ENCODE data around the gene PCK1.

PCK1 gene

DNA sequence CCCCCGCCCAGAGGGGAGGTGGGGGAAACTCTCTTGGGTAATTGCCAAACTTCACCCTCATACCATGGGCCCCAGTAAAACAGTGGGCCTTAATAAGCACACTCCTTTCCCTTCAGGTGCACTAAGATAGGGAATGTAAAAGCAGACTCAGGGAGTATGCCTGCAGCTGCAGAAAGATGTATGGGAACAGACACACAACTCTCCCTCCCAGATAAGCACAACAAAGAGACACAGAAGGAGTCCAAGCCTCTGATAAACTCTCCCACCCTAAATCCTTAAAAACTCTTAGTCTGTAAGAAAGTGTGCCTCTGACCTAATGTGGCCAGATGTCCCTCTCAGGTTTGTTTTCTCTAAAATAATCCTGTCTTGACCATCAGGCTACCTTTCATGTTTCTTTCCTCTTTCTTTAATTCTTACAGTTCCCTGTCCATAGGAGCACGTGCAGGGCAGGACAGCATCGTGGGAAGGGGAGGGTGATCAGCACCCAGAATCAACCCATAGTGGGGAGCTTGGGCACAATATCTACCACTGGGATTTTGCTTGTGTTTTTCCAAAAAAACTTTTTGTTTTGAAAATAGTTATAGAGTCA lies 24.7 kb upstream of the PCK1 start:
- no peak for DNase-seq (ENCODE audit: low read depth in 2 of 2)

DNA sequence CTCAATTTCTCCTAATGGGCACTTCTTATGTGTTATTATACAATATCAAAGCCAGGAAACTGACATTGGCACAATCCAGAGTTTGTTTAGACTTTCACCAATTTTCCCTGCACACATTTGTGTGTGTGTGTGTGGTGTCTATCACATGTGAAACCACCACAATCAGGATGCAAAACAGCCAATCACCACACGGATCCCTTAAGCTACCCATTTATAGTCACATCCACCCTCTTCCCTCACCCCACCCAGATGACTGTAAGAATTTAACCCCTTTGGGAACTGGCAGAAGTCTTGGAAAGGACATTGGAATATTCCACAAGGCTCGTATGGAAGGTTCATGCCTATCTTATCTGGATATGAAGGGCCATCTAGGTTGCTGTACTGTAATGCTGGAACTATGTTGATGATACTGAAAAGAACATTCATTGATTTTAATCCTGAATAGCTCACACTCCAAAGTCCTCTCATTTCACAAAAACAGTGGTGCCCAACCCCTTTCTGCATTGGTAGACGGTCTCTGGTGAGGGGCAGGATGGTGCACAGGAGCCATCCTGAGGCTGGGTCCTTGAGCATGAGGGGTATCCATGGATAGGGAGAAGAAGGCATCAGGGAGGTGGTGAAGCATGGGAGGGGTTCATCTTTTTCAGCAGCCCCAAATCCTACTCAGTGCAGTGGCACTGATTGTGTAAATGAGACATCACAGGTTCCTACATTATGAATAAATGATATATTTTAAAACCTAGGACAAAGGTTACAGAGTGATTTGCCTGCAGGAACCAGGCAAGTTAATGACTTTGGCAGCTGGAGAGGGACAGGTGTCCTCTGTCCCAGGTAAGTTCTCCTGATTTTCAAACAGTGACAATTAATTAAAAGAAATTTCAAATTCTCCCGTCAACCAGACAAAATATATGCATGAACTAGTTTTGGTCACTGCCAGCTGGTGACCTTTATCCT lies 23.9 kb upstream of the PCK1 start:
- no peak for DNase-seq (ENCODE audit: low read depth in 2 of 2)

DNA sequence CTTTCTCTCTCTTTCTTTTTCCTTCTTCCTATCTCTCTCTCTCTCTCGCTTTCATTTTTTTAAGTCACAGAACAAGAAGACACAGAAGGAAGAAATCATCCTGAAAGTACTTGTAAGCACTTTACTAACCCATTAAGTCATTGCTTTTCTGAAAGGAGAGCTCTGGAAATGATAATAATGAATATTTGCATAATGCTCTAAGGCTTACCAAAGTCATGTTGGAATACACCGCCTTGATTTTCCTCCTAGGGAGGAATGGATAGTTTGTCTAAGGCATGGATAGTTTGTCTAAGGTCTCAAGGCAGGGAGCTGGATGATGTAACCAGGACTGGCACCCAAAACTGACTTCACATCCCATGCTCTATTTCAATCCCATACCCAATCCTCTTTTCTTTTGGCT lies 23.1 kb upstream of the PCK1 start:
- no peak for DNase-seq (ENCODE audit: low read depth in 2 of 2)

DNA sequence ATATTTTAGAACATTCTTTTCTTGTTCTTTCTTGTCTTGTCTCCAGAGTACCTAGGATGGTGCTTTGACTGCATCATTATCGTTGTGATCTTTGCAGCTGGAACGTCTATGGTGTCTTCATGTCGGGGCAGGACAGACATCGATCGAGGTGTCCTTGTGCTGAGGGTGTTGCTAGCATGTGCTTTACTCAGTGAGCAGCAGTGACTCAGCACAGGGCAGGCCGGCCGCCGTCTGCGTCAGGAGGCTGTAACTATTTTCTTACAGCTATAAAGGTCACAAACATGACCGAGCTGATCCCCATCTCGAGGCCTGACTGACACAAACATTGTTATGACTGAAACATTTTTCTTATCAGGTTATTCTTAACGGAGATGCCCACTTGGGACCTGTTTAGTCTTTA lies 21.0 kb upstream of the PCK1 start:
- DNase-seq (ENCODE audit: low read depth in 2 of 2): no peak

DNA sequence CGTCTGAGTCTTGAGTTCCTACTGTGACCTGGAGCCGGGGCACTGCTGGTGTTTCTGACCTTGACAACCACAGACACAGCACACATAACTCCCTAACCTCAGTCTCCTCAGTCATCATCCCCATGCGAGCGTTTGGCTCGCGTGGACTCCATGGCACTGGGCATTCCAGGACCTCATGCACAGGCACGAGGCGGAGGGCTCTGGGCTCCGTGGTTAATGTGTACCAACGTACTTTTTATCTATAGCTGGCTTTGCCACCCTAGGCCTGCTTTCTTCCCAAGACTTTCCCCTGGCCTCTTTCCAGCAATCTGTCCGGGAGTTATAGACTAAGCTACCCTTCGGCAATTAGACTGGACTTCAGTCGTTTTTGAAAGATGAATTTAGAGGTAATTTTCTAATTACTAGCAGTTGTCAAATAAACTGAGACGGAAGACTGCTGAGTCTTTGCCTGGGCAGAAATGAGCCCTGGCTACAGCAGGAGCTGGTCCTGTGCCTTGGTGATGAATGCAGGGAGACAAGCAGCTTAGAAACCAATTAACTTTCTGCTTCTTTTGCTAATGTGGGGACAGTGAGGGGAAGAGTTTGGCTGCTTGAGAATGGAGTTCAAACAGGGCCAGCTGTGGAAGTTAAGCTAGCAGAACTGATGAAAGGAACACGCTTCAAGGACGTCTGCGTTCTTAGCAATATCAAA lies 19.9 kb upstream of the PCK1 start:
- no peak for DNase-seq (ENCODE audit: low read depth in 2 of 2)

DNA sequence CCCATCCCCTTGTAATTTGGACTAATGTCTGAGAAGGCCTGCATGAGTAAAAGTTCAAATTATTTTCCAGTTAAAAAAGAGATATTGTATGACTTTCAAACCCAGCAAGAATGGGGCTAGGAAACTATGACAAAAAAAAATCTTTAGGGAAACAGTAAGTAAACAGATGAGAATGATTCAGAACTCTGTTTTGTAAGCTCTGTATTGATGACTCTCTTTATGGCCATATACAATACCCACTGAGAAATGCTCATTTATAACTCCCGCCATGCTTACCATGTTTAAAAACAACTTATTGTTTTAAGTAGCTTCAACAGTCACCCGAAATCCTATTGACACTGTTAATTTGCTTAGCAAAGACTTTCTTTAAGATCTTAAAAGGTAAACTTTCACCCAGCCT lies 17.2 kb upstream of the PCK1 start:
- no peak for DNase-seq (ENCODE audit: low read depth in 2 of 2)

DNA sequence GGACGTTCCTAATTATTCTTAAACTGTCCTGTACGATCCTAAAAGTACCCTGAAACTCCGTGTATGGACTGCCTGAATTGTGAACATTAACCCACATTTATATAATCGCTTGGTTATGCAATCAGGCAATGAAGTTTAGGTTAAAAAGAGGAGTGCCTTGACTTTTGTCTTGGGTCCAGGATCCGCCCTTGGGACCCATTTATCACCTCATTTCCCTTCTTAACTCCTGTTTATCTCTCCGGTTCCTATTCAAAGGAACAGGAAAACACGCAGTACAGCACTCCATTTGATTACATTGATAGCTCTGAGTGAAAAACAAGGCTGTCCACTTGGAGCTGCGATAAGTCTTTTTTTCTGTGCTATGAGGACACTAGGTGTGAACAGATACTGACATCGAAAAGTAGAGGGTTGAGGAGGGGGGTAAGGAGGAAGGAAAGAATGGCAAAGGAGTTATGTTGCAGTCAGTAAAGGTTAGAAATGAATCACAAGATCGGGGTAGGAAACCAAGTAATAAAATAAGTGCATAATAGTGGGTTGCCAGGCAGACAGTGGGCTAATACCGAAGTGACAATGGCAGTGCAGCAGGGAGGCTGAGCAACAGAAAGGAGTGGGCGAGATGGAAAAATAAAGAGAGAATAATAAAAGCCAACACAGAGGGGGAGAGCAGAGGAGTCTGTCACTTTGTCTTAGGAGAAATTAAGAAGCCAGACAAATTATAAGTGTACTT lies 15.9 kb upstream of the PCK1 start:
- DNase-seq (ENCODE audit: low read depth in 2 of 2): no peak

DNA sequence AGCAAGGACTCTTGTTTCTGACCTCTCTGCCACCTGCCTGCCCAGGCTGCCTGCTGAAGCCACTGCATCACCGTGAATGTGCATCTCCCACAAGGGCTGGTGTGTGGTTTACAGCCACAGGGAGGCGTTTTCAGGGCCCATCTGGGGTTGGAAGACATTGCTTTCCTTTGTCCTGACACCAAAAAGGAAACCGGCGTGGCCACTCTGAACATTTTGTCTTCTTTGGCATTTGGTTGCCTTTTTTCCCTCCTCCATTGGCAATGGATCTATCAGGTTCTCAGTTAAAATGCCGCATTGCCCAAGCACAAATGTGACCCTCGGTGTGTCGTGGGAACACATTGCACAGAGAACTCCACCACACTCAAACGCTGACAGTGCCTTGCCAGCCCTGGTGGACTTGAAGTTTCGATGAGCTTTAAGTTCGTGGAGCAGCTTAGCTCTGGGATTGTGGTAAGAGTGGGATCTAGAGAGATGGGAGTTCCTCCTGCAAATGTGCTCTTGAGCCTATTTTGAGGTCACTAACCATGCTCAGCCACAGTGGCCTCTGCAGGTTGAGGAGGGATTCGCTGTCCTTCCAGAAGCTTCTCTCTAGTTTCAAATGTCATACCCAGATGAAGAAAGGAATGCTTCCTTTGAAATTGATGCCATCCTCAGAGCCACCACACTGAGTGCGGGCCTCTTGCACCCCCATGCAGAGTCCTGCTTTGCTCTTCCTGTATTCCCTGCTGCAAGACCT lies 14.8 kb upstream of the PCK1 start:
- no peak for DNase-seq (ENCODE audit: low read depth in 2 of 2)

DNA sequence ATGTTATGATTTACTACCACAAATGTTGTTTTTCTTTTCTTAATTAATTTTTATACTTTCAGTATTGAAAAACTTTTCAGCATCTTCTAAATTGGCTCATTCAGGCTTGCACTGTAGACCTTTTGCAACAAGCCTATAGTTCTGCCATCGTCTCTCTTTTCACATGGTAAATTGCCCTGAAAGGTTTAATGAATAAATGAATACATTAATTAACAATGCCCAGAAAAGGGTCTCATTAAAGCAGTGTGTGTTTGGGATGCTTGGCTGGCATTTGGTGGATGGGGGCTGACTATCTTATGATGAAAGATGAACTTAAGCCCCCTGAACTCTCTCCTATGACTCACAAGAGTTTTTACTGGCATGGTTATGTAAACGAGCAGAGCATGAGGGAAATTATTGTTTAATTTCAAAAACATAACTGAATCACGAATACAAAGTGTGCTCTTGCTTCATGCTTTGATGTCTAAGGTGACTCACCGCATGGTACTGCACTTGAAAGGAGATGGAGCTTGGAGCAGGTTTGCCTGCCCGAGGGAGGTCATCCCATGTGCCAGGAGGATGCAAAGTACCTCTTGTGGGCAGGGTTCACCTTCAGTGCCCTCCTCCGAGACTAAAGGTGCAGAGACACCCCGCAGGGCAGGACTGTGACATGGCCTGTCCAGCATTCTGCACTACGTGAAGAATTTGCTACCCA lies 13.8 kb upstream of the PCK1 start:
- DNase-seq (ENCODE audit: low read depth in 2 of 2): no peak

DNA sequence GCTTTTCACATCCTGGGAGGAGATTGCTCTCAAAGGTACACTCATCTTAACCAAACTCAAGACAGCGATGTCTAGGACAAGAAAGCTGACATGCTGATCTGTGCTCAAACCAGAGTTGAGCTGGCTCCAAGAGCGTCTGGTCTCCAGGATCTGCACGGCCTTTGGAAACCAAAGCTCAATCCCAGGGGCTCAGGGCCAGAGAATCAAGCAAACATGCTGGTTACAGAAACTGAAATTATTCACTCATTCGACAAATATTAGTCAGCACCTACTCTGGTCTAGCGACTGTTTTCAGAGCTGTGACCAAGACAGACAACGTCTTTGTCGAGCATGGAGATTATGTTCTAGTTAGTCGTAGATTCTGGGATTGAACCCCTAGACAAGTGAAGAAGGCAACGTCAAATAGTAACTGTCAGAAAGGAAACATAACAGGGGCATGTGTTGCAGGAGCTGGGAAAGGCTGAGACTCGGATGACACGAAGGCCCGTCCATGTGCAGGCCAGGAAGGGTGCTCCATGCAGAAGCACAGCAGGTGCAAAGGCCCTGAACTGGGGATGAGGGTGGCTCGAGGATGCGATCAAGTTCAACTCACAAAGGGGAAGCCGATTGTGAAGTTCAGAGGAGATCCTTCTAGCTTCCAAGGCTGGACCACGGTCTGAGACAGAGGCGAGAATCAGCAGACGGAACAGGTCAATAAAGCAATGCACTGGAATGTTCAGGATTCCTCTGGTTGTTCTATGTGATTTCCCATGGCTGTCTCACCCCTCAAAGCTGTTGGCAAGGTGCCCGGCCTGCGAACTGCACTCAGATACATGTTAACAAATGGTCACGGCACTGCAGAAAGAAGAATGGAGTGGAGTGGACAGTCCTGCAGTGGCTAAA lies 12.5 kb upstream of the PCK1 start:
- no peak for DNase-seq (ENCODE audit: low read depth in 2 of 2)

DNA sequence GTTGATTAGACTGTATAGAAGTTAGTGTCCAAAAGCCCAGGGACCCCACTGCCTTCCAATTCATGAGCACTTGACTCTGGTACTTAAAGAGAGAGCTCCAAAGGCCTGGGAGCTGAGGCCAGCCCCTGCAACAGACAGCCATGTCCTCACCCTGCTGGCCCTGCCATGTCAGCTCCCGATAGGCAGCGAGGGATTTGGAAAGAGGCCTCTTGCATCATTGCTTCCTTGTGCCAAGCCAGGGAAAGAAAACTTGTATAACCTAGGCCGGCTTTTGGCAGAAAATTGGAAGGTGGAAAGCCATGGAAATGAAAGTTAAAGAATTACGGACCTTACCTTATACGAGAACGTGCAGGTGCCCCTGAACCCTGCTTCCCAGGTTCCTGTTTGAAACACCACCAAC lies 8.4 kb upstream of the PCK1 start:
- DNase-seq (ENCODE audit: low read depth in 2 of 2): no peak

DNA sequence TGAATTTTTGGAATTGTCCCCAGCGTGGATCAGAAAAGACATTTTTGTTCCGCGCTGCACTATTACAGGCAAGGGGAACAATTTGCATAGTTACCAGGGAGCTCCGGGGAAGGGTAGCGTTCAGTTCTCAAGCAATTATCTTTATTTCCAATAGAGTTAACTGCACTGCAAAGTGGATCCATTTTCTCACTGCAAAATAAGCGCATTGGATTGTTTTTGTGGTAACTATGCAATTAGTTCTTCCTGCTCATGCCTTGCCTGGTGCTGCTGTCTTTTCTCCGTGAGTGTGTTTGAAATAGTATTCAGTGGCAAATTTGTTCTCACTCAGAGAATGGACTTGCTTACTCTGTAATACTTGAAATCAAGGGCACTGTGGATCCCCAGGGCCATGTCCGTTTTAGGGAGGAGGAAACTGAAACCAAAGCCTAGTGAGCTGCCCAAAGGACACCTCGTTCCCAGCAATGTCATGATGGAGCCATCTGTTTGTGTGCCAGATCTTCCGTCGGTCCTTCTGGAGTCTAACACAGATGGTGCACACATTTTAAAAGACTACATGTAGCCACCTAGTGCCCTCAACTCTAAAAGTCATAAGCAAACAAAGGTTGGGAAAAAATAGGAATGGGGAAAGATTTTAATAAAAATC lies 7.4 kb upstream of the PCK1 start:
- DNase-seq (ENCODE audit: low read depth in 2 of 2): no peak

DNA sequence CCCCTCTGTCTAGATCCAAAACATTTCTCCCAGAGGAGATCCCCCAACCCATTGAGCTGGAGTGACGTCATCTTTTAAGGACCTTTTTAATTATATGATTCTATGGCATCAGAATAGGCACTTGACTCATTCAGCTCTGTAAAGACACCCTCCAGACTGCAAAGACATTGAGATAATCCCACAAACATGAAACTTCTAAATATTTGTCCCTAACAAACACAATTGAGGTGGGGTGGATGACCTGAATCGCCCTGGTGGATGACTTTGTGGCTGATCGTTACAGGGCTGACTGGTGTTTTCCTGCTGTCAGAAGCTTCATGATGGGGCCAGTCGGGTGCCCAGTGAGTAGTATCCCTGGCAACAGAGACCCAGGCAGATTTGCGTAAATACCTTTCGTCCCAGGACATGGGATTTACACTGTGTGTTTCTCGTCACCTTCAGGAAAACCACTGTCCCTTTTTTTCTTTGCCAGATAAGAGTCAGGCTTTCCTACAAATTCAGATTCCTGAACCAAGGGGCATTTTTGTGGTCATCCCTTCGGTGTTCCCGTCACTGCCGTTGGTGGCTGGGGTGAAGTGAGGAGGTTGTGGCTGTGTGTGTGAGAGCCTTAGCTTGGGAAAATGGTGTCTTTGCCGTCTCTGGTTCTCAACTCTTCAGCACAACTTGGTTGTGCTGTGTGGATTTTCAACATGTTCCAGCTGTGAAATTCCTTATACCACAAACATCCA lies 5.3 kb upstream of the PCK1 start:
- no peak for DNase-seq (ENCODE audit: low read depth in 2 of 2)

DNA sequence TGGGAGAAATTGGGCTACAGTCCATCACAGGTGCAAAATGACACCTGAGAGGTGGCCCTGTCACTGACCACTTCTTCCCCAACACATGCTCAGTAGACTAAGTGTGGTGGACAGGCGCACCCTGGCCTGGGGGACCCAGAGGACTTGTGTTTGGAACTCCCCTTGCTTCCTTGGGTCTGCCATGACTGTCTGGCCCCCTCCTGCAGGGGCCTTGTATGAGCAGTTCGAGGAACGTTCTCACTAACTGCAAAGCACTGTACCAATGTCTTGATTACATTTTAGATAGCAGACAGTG lies 4.0 kb upstream of the PCK1 start:
- DNase-seq (ENCODE audit: low read depth in 2 of 2): no peak

DNA sequence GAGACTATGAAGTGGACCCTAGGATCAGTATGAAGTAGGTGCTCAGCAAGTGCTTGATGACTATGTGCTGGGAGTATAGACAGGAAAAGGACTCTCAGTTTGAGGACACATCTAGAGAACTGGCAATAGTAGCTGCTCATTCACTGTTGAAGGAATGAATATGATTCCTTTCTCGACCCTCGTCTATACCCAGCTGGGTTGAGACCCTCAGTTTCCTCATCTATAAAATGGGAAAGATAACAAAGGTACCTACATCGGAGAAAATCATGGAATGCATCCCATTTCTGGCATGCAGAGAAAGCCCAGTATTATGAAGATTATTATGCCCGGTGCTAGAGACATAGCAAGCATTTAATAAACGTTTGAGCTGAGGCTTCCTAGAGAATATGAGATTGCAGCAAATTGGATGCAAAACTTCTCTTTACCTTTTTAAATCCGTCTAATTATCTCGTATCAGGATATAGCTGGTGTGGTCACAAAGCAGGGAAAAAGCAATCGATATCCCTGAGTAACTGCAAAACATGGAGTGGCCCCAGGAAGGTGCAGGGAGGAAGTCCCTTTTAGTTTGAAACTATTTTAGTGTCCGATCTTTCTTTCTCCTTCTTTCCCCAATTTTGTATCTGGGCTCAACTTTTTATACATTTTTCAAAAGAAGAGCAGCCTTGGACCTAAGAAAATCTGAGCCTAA lies 2.8 kb upstream of the PCK1 start:
- no peak for DNase-seq (ENCODE audit: low read depth in 2 of 2)

DNA sequence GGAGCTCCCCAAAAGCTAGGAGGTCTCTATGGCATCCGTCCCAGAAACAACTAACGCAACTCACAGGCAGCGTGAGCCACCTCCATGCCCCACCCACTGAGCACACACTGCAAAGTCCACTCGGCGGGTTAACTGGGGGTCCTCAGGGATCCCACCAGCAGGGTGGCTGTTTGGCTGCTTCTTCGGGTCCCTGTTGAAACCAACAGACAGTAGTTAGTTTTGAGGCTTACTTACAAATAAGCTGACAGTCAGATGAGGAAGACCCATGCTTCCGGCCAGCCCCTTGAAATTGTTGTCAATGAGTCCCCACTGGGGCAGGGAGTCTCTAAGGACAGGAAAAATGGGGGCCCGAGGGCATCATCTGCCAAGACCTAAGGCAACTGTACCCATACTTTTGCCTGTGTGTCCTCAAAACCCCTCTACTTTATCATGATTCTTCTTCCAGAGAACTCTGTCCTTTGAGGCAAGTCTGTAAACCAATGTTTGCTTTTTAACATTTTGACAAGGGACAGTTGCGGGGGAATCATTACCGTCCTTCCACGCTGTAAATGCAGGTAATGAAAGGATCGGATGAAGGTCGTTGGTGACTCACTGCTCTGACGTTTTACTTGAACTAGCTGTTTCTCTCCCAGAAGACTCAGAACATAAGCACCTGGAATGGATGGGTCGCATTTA lies 2.2 kb upstream of the PCK1 start:
- DNase-seq (ENCODE audit: low read depth in 2 of 2): no peak

DNA sequence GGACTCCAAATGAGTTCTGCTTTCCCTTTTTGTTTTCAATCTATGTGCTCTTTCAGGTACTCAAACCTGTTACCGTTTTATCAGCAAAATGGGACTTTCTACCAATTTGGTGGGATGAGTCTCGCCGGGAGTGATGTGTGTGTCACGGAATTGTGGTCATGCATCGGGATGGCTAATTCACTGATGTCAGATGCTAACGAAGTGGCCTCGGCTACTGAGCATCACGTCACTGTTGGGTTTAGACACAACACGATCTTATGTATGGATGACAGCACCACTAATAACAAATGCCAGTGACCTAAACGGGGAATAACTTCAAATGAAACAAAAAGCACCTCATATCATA lies 1.6 kb upstream of the PCK1 start:
- no peak for DNase-seq (ENCODE audit: low read depth in 2 of 2)

All from fibroblast of skin of left biceps (primary cell).